ENCODE data around the gene SDC4.

GRCh38 chr20:45292343-45292742 lies 55.9 kb downstream of the SDC4 start:
- no peak for TF ChIP-seq CTCF (IDR thresholded peaks at IDR 0.05)
- TF ChIP-seq POLR2A (IDR thresholded peaks at IDR 0.05), result no peak
- TF ChIP-seq POLR2AphosphoS5 (IDR thresholded peaks at IDR 0.05), result no peak
